ENCODE data around the gene CD72.
A peak's percentile ranks its signal among the peaks of the same experiment; 100 is the strongest.
"Not testable (repeated sequence)": the region's sequence is repeated elsewhere in the genome, so short reads cannot be mapped to it uniquely, and the experiment has no call there.

The CD72 gene

GRCh38 chr9:35593581-35593980, 24.6 kb downstream of the CD72 start:
- no peak for DNase-seq (ENCODE audit: low read depth, low spot score)

GRCh38 chr9:35588506-35588905, 29.7 kb downstream of the CD72 start:
- DNase-seq (ENCODE audit: low read depth, low spot score): not testable (repeated sequence)

- not testable (repeated sequence) for DNase-seq (ENCODE audit: low read depth, low spot score)
These were observed 33.5 kb downstream of the CD72 start for GRCh38 chr9:35584681-35585080.

DNA sequence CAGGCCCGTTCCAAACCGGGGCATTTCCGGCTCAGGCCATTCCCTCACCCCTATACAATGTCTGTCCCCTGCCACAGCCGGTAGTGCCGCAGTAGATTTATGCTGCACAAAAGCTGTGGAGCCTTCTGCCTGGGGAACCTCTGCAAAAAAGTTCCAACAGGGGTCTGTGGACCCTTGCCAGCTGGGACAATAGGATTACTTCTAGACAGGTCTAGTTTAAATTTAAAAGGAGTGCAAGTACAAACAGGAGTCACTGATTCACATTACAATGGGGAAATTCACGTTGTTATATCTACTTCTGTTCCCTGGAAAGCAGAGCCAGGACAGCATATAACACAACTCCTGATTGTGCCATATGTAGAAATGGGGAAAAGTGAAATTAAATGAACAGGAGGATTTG, 34.7 kb downstream of the CD72 start:
- DNase-seq (ENCODE audit: low read depth, low spot score): not testable (repeated sequence)

GRCh38 chr9:35579659-35580227, 38.5 kb downstream of the CD72 start:
- peak; percentile 26 for DNase-seq (ENCODE audit: low read depth, low spot score)

GRCh38 chr9:35579130-35579529, 39.1 kb downstream of the CD72 start:
- no peak for DNase-seq (ENCODE audit: low read depth, low spot score)

GRCh38 chr9:35577486-35577885, 40.7 kb downstream of the CD72 start:
- no peak for DNase-seq (ENCODE audit: low read depth, low spot score)

GRCh38 chr9:35575478-35575877, 42.7 kb downstream of the CD72 start:
- DNase-seq (ENCODE audit: low read depth, low spot score): no peak

DNA sequence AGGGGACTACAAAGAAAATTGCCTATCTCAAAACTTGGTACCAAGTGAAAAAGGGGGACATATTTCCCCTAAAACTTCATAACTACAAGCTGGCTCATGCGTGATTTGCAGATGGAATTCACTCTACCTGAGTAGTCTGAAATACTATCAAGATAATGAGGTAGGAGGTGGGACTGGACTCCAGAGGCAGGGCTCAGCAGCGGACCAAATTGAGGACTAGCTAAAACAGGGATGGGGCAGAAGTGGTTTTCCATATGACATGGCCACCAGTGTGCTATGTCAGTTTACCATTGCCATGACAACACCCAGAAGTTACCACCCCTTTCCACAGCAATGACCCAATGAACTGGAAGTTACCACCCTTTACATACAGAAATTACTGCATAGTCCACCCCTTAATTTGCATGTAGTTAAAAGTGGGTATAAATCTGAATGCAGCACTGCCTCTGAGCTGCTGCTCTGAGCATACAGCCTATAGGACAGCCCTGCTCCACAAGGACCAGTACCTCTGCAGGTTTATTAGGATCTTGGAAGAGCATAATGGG, 43.6 kb downstream of the CD72 start:
- DNase-seq (ENCODE audit: low read depth, low spot score): no peak

DNA sequence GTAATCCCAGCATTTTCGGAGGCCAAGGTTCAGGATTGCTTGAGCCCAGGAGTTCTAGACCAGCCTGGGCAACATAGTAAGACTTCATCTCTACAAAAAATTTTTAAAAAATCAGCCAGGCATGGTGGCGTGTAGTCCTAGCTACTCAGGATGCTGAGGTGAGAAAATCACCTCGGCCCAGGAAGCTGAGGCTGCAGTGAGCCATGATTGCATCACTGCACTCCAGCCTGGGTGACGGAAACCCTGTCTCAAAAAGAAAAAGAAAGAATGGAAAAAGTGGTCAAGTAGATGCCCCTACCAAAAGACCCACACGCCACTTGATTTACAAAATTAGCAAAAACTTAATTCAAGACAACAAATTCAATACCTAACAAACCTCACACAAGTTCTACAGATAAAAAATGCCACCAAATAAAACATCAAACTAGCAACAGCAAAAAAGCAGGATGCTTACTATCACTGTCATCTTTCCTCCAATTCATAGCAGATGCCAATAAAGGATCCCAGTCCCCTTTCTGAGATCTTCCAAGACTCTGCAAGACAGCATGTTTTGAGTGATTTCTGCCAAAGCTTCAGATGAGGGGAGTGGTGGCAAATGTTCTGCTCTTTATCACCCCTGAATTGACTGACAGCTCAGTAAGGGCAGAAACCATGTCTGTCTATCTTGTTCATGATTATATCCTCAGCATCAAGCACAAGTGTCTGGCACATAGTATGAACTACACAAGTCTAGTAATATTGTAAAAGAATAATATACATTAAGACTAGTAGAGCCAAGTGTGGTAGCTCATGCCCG, 47.3 kb downstream of the CD72 start:
- DNase-seq (ENCODE audit: low read depth, low spot score): no peak

- DNase-seq (ENCODE audit: low read depth, low spot score): no peak
These were observed 49.0 kb downstream of the CD72 start for GRCh38 chr9:35569206-35569605.

GRCh38 chr9:35568196-35568595, 50.0 kb downstream of the CD72 start:
- DNase-seq (ENCODE audit: low read depth, low spot score): no peak

GRCh38 chr9:35566417-35566816, 51.8 kb downstream of the CD72 start:
- DNase-seq (ENCODE audit: low read depth, low spot score): no peak

- no peak for DNase-seq (ENCODE audit: low read depth, low spot score)
These were observed 53.6 kb downstream of the CD72 start for GRCh38 chr9:35564658-35565061.

DNA sequence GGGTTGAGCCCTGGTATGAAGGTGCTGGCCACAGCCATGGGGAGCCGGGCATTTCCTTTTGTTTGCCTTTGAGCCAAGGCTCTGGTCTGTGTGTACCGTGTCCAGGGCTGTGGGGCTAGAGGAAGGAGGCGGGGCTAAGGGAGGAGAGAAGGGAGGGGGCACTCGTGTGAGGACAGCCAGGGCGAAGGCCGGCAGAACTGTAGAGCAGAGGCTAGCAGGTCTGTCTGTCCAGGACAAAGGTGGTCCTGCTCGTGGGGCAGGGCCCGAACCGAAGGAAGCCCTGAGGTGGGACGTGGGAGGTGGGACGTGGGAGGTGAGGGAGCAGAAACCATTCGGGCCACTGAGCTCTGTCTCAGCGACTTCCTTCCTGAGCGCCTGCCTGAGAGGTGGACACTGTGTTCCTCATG, 54.4 kb downstream of the CD72 start:
- DNase-seq (ENCODE audit: low read depth, low spot score): peak; percentile 64

DNA sequence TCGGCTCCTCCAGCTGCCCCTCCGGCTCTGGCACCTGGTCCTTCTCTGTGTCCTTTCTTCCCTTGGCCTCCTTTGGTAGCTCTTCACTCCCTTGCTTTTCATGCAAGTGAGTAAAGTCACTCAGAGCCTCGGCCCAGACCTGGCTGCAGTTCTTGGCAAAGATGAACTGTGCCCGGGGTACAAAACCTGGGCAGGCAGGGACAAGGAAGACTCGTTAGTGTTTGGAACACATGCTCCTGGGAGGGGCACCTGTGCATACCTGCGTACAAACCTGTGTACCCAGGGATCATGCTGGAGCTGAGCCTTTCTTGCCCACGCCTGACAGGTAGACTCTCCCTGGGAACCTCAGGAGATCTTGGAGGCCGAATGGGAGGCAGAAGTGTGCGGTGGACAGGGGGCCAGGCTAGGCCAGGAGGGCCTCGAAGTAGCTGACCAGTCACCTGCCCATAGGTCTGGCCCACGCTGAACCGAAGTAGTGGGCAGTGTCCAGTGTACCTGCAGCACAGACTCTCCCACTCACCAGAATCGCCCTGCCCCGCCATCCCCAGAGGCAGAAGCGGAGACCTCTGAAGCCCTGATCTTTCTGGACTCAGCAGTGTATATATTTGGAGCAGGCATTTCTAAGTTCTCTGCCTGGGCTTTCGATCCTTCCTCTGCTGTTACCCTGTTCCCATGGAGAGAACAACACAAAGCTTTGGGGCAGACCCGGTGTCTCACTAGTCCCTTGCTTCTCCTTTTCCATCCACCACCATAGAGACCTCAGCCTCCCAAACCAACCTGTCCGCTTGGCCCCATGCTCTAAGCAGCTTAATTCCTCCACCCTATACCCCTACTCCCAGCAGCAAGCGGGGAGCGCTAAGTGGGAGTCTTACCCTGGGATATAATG, 55.1 kb downstream of the CD72 start:
- no peak for DNase-seq (ENCODE audit: low read depth, low spot score)

- no peak for DNase-seq (ENCODE audit: low read depth, low spot score)
These were observed 56.5 kb downstream of the CD72 start for GRCh38 chr9:35561468-35562261.

- DNase-seq (ENCODE audit: low read depth, low spot score): no peak
These were observed 57.4 kb downstream of the CD72 start for GRCh38 chr9:35560625-35561337.
